ENCODE data around the gene ANO8. TPM values are rescaled to one million over a fixed set of nuclear protein-coding genes. Genes with fewer than 3 reads are reported as not detected.

ANO8 gene
- total and polyA plus RNA-seq, 2 of the 8 experiments (the other 6 are each of a cell fraction or from before 2014, with no cell fraction given): 9.5 to 20.7 TPM

DNA sequence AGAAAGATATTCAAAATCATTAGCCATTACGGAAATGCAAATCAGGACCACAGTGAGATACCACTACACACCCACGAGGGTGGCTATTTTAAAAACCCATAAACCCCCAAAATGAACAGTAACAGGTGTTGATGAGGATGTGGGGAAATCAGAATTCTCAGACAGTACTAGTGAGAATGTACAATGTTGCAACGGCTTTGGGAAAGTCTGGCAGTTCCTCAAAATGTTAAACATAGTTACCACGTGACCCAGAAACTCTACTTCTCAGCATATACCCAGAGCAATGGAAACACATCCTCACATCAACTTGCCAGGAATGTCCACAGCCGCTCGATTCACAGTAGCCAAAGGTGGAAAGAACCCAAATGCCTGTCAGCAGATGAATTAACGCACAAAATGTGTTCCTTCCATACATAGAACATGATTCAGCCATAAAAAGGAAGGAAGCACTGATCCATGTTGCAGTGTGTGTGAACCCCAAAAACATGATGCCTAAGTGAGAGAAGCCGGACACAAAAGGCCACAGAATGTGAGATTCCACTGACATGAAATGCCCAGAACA is 35.5 kb upstream of the ANO8 start:
- H4K8ac ChIP-seq (ENCODE audit: extremely low read depth, insufficient read depth, low read length): no peak overlapping the region
- H3K4me3 ChIP-seq (ENCODE audit: extremely low read depth in 1 of 4, insufficient read depth in 2 of 4, low read depth in 3 of 4, low read length in 4 of 4): no peak overlapping the region
- no peak overlapping the region for H3K9ac ChIP-seq (replicated peaks in 1 of 4; ENCODE audit: extremely low read depth in 1 of 4, low read depth in 3 of 4, low read length in 3 of 4)
- H3K79me2 ChIP-seq (ENCODE audit: control insufficient read depth in 1 of 2, insufficient read depth in 2 of 2, low read length in 2 of 2): no peaks in the 10 kb centered on the region
- no peak overlapping the region for H3K56ac ChIP-seq (replicated peaks; ENCODE audit: insufficient read length, low read depth, low read length)
- peak overlapping the region; percentile 60; the same call in 1 of the 2 replicates for H3K18ac ChIP-seq (ENCODE audit: extremely low read depth, low read length)
- no peak overlapping the region for H3K14ac ChIP-seq (ENCODE audit: insufficient read length)
- H2AK5ac ChIP-seq (ENCODE audit: low read depth, low read length): no peak overlapping the region
- H3K36me3 ChIP-seq (ENCODE audit: control insufficient read depth in 2 of 4, insufficient read depth in 4 of 4, low read length in 3 of 4): no peaks in the 10 kb centered on the region
- H2BK20ac ChIP-seq (ENCODE audit: low read length): 0 out of 2 replicates have a peak overlapping the region, but pooled peaks have one; percentile 72
- no peak overlapping the region for H2BK12ac ChIP-seq (ENCODE audit: low read depth, low read length)
- DNase-seq (ENCODE audit: low read depth in 1 of 2, low spot score in 2 of 2): no peak
- H3K79me1 ChIP-seq (ENCODE audit: low read depth, low read length): no peaks in the 10 kb centered on the region
- no peaks in the 10 kb centered on the region for H3K27me3 ChIP-seq (replicated peaks in 1 of 4; ENCODE audit: control insufficient read depth in 3 of 4, extremely low read depth in 1 of 4, insufficient read depth in 3 of 4, low read length in 3 of 4)
- no peak overlapping the region for H2BK15ac ChIP-seq (ENCODE audit: low read length)
- no peak overlapping the region for H4K5ac ChIP-seq (ENCODE audit: insufficient read length, low read depth, low read length)
- no peak overlapping the region for H3K27ac ChIP-seq (ENCODE audit: low read depth, low read length)
- no peak overlapping the region for H2BK5ac ChIP-seq (ENCODE audit: low read depth, low read length)
- FAIRE-seq: no peak
- 79% methylated on average over 8 of the region's 8 CpGs; no CpG with 5 or more reads in 1 of the 2 experiments for WGBS, 2 experiments (ENCODE audit: extremely low coverage in 1 of 2, insufficient coverage in 1 of 2, insufficient read length in 1 of 2, insufficient replicate concordance in 2 of 2, low coverage in 1 of 2, low lambda C conversion rate in 2 of 2, missing lambda C conversion rate in 1 of 2)
- CTCF ChIA-PET (ENCODE audit: partially characterized antibody): interaction anchor here (0.7 kb wide), 1 partner anchor 593 kb away, joined by 3 read pairs; no protein-coding TSS in a partner anchor
- H4K20me1 ChIP-seq (replicated peaks in 1 of 2; ENCODE audit: control insufficient read depth in 1 of 2, insufficient read depth in 2 of 2, low read length in 2 of 2): no peaks in the 10 kb centered on the region
- POLR2A ChIA-PET (ENCODE audit: partially characterized antibody): no interaction called here
- H4K91ac ChIP-seq (replicated peaks; ENCODE audit: insufficient read length, low read length): no peak overlapping the region
- H3K23me2 ChIP-seq (ENCODE audit: low read depth, low read length): no peaks in the 10 kb centered on the region
- no peak overlapping the region for H3K4ac ChIP-seq (replicated peaks; ENCODE audit: insufficient read length, low read depth, low read length)
- H3K23ac ChIP-seq (ENCODE audit: insufficient read length): no peak overlapping the region
- H3K4me2 ChIP-seq (ENCODE audit: insufficient read depth in 1 of 2, low read depth in 2 of 2, low read length in 2 of 2): no peak overlapping the region
- peak overlapping the region; percentile 12; the same call in 1 of the 2 replicates for H2AFZ ChIP-seq (ENCODE audit: low read length)
- no peaks in the 10 kb centered on the region for H3K4me1 ChIP-seq (replicated peaks in 1 of 4; ENCODE audit: control insufficient read depth in 3 of 4, insufficient read depth in 4 of 4, low read length in 3 of 4)
- H2BK120ac ChIP-seq (replicated peaks; ENCODE audit: low read depth, low read length): no peak overlapping the region
- H3K9me3 ChIP-seq (ENCODE audit: insufficient read depth in 2 of 2, low read depth in 1 of 2, low read length in 1 of 2): no peaks in the 10 kb centered on the region
- TF ChIP-seq TAF7 (optimal IDR thresholded peaks at IDR 0.05; ENCODE audit: borderline replicate concordance, low read depth, low read length): no peak
- TF ChIP-seq POLR2A (IDR thresholded peaks at IDR 0.05; ENCODE audit: control extremely low read depth in 1 of 2, low read depth in 2 of 2, low read length in 2 of 2): no peak
- TF ChIP-seq, protein P1, sequence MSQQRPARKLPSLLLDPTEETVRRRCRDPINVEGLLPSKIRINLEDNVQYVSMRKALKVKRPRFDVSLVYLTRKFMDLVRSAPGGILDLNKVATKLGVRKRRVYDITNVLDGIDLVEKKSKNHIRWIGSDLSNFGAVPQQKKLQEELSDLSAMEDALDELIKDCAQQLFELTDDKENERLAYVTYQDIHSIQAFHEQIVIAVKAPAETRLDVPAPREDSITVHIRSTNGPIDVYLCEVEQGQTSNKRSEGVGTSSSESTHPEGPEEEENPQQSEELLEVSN (IDR thresholded peaks at IDR 0.05): no peak
- no peak for TF ChIP-seq PHF8 (conservative IDR thresholded peaks at IDR 0.05; ENCODE audit: low read depth, low read length)
- TF ChIP-seq HDAC2 (IDR thresholded peaks at IDR 0.05; ENCODE audit: borderline replicate concordance in 1 of 2, low read depth in 2 of 2, low read length in 2 of 2): no peak

All from H1 (cell line).